Activated CD8-positive, alpha-beta memory T cell treated with anti-CD3 and anti-CD28 coated beads for 48 hours (primary cell): ENCODE measurements around the gene C5orf47.
"Not testable (repeated sequence)": the region's sequence is repeated elsewhere in the genome, so short reads cannot be mapped to it uniquely, and the experiment has no call there.

Source experiments
- DNase-seq, 3 experiments: peaks; one replicate each; pipeline ENCODE4 v3.0.0-alpha.2; 2020; ENCODE audit warnings: low read depth in 2 of 3, low spot score in 2 of 3

C5orf47 gene

GRCh38 chr5:173969167-173970049 is 19.6 kb upstream of the C5orf47 start:
- no peak for DNase-seq

DNA sequence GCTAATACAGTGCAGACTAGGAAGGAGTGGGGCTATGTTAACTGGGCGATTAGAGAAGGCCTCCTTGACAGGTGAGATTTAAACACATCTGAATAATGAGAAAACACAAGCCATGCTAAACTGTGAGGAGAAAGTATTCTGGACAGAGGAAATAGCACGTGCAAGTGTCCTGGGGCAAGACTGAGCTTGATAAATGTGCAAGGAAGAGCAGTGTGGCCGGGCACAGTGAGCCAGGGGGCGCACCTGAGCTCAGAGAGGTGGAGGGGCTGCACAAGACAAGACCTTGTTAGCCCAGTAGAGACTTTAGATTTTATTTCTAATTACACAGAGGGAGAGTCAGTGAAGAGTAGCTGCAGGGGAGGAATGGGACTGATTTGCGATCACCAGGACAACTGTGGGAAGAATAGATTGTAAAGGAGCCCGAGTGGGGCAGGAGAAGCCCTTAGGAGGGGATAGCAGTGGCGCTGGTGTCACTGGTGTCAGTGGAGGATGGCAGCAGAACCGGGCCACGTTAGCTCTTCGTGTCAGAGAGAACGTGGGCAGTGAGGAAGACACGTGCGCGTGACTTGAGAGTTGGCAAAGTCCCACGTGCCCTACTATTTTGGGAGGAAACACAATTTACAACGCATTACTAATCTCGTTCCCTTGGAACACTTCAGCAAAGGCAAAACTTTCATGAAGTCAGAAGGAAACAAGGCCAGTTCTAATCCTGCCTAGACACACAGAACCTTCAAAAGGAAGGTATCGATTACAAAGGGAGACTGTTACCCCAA is 17.9 kb upstream of the C5orf47 start:
- DNase-seq = no peak

DNA sequence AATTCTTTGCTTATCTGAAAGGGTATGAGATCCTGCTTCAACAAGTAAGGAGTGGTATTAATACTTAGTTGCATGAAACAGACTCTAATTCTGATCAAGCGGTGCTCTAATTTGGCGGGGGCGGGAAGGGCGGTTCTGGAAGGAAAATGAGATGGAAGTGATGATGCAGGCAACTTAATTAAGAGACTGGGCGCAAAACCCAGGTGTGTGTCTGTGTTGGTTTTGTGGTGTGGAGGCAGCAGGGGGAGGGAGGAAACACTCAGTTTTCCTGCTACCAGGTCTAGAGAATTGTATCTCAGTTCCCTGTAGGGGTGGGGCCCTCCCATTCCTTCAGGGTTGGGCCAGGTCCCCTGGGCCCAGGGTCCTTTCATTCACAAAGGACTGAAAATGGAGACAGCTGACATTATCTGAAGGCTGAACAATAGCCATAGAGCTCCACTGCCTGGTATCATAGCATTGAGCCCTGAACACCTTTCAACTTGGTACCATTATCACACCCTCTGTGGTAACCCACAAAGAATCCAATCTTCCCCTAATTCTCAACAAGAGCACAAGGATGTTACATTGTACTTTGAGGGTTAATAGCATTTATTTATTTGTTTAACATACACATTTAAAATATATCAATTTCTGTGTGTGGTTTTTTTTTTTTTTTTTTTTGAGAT is 17.2 kb upstream of the C5orf47 start:
- DNase-seq = no peak

DNA sequence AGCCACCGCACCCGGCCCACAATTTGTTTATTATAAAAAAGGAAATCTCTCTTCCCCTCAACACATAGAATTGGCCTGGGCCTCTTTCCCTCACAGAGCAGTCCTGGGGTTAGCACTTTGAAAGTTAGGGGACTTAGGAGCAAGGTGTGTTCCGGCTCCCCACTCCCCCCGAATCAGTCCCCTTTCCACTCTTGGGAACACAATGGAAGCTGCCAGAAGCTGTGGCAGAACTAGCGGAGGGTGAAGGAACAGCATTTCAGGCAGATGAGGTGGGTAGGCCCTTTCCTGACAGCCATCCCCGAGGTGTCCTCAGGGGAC is 16.4 kb upstream of the C5orf47 start:
- no peak for DNase-seq

GRCh38 chr5:173972925-173973615 is 15.9 kb upstream of the C5orf47 start:
- peak; percentile 25 to 52 (median 37) for DNase-seq

DNA sequence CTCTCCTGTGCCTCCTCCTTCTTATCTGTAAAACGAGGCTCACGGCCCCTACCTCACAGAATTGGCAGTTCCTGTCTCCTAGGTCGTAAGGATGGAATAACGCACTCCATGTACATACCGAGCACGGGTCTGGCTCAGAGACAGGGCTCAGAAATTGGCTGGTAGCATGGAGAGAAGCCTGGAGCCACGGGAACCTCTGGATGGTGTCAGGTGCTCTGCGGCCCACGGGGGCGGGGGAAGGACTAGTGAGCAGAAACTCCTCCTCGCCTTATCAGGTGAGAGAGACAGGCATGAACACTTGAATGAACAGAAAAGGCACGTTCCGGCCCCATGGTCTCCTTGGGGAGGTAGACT is 15.4 kb upstream of the C5orf47 start:
- no peak for DNase-seq

DNA sequence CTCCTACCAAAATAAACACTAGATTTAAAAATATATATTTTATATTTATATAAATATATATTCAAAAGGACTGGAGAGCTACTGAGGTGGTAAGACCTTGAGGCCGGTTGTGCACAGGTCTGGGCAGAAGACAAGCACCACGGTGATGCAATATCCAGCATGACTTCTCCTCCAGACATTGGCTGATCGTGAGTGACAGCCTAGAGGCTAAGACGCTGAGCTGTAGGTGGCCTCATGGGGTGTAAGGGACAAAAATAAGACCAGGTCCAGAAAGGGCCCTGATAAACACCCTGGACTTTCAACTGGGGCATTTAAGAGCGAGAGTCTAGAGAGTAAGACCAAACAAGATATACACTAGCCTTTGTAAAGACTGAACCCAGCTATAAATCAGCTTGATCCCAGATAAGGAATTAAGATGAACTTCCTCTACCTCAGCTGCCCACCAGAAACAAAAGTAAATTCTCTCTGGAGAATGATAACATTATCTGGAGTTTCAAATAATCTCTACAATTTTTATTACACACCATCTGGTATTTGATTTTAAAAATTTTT is 14.2 kb upstream of the C5orf47 start:
- no peak for DNase-seq

DNA sequence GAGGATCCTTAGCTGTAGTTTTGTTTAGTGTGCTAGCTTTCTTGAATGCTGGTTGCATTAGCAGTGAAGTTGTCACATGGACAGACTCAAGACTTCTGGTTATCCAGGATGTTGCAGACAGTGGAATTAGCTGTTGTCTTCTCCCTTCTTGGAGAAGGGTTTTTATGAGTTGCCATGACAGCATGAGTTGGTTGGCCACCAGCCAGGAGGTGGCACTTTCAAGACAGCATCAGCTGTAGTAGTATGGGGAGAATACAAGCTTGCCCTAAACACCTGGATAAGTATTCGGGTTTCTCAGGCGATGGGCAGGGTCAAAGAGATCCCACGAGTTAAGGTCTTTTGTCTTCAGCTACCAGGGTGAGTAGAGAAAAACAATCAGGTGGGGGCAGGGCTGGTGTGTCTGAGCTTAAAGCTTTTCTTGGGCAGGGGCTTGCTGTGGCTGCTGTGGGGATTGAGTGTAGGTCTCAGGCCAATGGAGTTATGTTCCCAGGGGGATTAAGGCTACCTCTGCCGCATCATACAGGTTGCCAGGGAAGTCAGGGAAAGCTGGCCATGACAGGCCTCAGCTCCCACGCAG is 7.7 kb upstream of the C5orf47 start:
- DNase-seq = no peak

- no peak for DNase-seq
These were observed 4.8 kb upstream of the C5orf47 start for GRCh38 chr5:173984218-173984617.

GRCh38 chr5:173989432-173990082 is 587 bp downstream of the C5orf47 start:
- DNase-seq = no peak

DNA sequence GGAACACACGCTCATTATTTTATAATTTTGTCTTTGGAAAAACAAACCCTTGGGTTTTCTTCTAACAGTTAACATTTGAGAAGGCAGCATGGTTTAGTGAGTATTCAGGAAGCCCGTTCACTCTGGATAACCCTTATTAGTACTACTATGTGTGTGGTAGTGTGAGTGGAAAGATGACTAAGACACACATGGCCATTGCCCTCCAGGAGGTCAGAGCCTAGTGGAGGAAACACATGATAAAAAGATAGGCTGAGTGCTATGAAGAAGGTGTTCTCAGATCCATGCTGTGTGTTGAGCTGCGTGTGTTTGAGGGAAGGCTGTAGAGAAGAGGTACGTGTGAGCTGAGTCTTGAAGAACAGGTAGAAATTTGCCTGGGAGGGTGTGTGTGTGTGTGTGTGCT is 8.4 kb downstream of the C5orf47 start:
- DNase-seq = no peak

DNA sequence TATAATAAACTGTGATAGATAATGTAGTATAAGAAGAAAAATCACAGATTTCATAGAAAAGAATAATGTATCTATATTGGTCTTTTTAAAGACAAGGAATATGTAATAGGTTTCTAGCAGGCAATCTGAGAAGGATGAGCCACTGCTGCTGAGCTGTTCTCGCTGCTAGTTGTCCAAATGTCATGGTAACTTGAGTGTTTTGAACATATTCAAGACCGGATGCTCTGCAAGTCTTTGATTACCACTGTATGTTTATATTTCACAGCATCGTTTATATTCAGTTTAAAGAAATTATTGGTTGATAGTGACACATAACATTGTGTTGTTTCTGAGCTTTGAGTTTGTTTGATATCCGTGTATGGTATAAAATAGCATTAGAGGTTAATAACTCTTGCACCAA is 9.6 kb downstream of the C5orf47 start:
- DNase-seq = no peak

DNA sequence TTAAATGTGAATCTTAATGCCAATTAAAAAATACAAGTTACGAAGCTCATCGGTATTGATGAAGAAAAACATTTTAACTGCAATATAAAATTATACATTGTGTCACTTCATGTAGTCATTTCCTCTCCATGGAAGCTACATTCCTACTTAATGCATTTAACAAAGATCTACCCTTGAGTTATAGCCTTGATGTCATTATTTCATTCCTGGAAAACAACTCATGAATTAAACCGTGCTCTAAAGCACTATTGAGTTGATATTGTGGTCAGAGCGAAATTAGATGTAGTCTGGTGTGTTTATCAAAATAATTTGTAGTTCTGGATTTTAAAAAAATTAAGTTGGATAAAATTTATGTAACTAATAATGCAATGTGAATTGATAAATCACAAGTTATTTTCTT is 11.1 kb downstream of the C5orf47 start:
- no peak for DNase-seq

- no peak for DNase-seq
These were observed 14.8 kb downstream of the C5orf47 start for GRCh38 chr5:174003795-174004194.

- DNase-seq = no peak
These were observed 20.0 kb downstream of the C5orf47 start for GRCh38 chr5:174008922-174009321.

GRCh38 chr5:174010365-174010764 is 21.4 kb downstream of the C5orf47 start:
- DNase-seq = no peak

- no peak for DNase-seq
These were observed 22.5 kb downstream of the C5orf47 start for GRCh38 chr5:174011441-174011840.

GRCh38 chr5:174020069-174020927 is 31.3 kb downstream of the C5orf47 start:
- not testable (repeated sequence) for DNase-seq

DNA sequence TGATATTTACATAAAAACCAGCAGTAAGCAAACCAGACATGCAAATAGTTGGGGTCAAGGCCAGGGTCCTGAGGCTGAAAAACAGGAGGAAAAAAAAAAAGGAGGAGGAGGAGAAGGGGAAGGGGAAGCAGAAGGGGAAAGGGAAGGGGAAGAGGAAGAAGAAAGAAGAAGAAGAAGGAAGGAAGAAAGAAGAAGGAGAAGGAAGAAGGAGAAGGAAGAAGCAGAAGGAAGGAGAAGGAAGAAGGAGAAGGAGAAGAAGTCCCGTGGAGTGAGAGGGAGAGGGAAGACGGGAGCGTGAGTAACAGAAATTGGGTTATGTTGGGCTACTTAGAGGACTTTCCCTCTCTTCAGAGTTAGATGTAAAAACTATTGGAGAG is 31.9 kb downstream of the C5orf47 start:
- no peak for DNase-seq
